Endodermal cell (in vitro differentiated cells): ENCODE measurements around the gene SNX7. TPM values are rescaled to one million over a fixed set of nuclear protein-coding genes. Genes with fewer than 3 reads are reported as not detected.

Experiments used
- DNase-seq: peaks from one replicate; pipeline ENCODE4 v3.0.0-alpha.2; 2017
- H3K27ac ChIP-seq: 2 replicates; pipeline ENCODE4 v1.5.1; 2013; ENCODE audit warnings: mild to moderate bottlenecking, low read depth, low read length, moderate library complexity
- H3K27me3 ChIP-seq: 2 replicates; pipeline ENCODE4 v1.6.1; 2013; ENCODE audit warnings: mild to moderate bottlenecking, low read length, moderate library complexity; ENCODE audit not compliant: insufficient read depth, control insufficient read depth, poor library complexity, severe bottlenecking
- H3K36me3 ChIP-seq: 2 replicates; pipeline ENCODE4 v1.7.0; 2013; ENCODE audit warnings: mild to moderate bottlenecking, low read length, moderate library complexity; ENCODE audit not compliant: control insufficient read depth, insufficient read depth
- H3K4me1 ChIP-seq: one replicate; pipeline ENCODE4 v1.7.0; 2013; ENCODE audit warnings: low read length; ENCODE audit not compliant: control insufficient read depth, insufficient read depth
- H3K4me3 ChIP-seq: 2 replicates; pipeline ENCODE4 v1.5.1; 2013; ENCODE audit warnings: mild to moderate bottlenecking, low read length, moderate library complexity
- H3K9ac ChIP-seq: 2 replicates; pipeline ENCODE4 v1.6.1; 2013; ENCODE audit warnings: mild to moderate bottlenecking, low read length, moderate library complexity; ENCODE audit not compliant: poor library complexity, severe bottlenecking; ENCODE audit errors: extremely low read depth
- H3K9me3 ChIP-seq: 2 replicates; pipeline ENCODE4 v1.6.1; 2013; ENCODE audit warnings: mild to moderate bottlenecking, low read length, moderate library complexity; ENCODE audit not compliant: control insufficient read depth
- H3K27ac Mint-ChIP-seq: 2 replicates; pipeline ENCODE4 v1.8.0; 2020; ENCODE audit warnings: mixed read lengths
- H3K27me3 Mint-ChIP-seq: 2 replicates; pipeline ENCODE4 v1.8.0; 2021; ENCODE audit warnings: mild to moderate bottlenecking, mixed read lengths; ENCODE audit not compliant: insufficient read depth
- H3K36me3 Mint-ChIP-seq: 2 replicates; pipeline ENCODE4 v1.8.0; 2020; ENCODE audit warnings: low read depth, mixed read lengths
- H3K4me1 Mint-ChIP-seq: 2 replicates; pipeline ENCODE4 v1.8.0; 2020; ENCODE audit warnings: mixed read lengths
- H3K4me3 Mint-ChIP-seq: 2 replicates; pipeline ENCODE4 v1.8.0; 2020; ENCODE audit warnings: mild to moderate bottlenecking, moderate library complexity, mixed read lengths
- H3K9me3 Mint-ChIP-seq: 2 replicates; pipeline ENCODE4 v1.8.0; 2020; ENCODE audit warnings: mild to moderate bottlenecking, mixed read lengths
- WGBS, 2 experiments: methylation state at CpG; one replicate each; pipeline versions ENCODE4 v1.1.5 to v1.1.7; 2013; ENCODE audit warnings: missing lambda C conversion rate in 2 of 2, mixed read lengths in 1 of 2; ENCODE audit not compliant: insufficient coverage in 1 of 2, insufficient read length in 1 of 2; 5-methylcytosine and 5-hydroxymethylcytosine counted together
- total RNA-seq, 2 donors: library from RNA; stranded (reverse); fragmentation: NEBNext Ultra II Directional in 1 of 2; extraction: Animal tissue kit (Norgen Biotek cat#: 25700) in 1 of 2; gene quantifications; 2 replicates in 1 of 2; 3 replicates in 1 of 2; pipeline ENCODE4 v1.2.1, GENCODE V29; 2021
- TF ChIP-seq, protein P1 (sequence below): fragments of 200-600 bp; sonication (generic); conservative IDR thresholded peaks from 2 replicates; pipeline ENCODE4 v1.5.0; 2021; ENCODE audit warnings: antibody characterized with exemption, mild to moderate bottlenecking

Gene SNX7
- total RNA-seq, 2 donors from 2014 or later: 37.5 to 41.5 TPM

DNA sequence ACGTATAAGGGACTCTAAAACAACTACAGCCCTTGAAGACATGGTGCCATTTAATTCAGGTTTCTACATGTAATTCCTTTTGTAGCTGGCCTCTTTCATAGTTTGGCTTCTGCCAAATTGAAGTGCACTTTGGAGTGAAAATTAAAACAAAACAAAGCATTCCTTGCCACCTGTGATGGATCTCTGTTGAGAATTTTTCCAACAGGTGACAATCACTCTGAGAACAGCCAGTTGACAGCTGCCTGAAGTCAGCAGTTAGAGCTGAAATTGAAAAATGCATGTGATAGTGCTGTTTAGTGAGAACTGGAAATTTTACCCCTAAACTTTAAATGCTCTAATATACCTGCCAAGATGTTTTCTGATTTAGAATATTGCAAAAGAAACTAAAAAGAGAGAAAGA lies 134.5 kb downstream of the SNX7 start:
- Mint-ChIP-seq H3K27ac (no peak overlapping the region), H3K4me3 (no peak overlapping the region), H3K9me3 (peaks cover 11% of the 10 kb centered on the region), H3K27me3 (peaks cover 71% of the 10 kb centered on the region), H3K4me1 (peaks cover 13% of the 10 kb centered on the region), H3K36me3 (peaks cover 3% of the 10 kb centered on the region)
- Histone ChIP-seq H3K36me3 (no peaks in the 10 kb centered on the region), H3K4me3 (no peak overlapping the region), H3K27ac (no peak overlapping the region), H3K9ac (no peak overlapping the region), H3K4me1 (no peaks in the 10 kb centered on the region), H3K27me3 (peaks cover 43% of the 10 kb centered on the region), H3K9me3 (peaks cover 16% of the 10 kb centered on the region)
- no peak for DNase-seq
- WGBS, 2 experiments: 86 to 100% methylated on average over 1 of the region's 1 CpG
- TF ChIP-seq, protein P1, sequence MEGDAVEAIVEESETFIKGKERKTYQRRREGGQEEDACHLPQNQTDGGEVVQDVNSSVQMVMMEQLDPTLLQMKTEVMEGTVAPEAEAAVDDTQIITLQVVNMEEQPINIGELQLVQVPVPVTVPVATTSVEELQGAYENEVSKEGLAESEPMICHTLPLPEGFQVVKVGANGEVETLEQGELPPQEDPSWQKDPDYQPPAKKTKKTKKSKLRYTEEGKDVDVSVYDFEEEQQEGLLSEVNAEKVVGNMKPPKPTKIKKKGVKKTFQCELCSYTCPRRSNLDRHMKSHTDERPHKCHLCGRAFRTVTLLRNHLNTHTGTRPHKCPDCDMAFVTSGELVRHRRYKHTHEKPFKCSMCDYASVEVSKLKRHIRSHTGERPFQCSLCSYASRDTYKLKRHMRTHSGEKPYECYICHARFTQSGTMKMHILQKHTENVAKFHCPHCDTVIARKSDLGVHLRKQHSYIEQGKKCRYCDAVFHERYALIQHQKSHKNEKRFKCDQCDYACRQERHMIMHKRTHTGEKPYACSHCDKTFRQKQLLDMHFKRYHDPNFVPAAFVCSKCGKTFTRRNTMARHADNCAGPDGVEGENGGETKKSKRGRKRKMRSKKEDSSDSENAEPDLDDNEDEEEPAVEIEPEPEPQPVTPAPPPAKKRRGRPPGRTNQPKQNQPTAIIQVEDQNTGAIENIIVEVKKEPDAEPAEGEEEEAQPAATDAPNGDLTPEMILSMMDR: no peak

DNA sequence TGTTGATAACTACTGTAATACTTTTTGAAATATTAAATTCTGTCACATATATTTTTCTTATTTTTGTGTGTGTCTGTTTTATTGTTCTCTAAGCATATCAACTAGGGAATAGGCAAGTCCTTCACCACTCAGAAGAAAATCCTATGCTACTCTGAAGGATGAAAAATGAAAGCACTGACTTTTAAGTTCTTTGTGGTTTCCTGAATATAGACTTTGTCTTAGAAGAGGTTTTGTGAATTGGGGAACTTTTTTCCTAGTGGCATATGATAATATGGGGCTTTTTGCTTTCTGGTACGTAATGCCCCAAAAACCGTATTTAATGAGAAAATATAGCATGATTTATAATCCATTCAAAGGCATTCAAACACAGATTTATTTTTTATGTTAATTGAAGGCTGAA lies 136.0 kb downstream of the SNX7 start:
- Histone ChIP-seq H3K27me3 (peaks cover 43% of the 10 kb centered on the region), H3K27ac (no peak overlapping the region), H3K9me3 (peaks cover 16% of the 10 kb centered on the region), H3K36me3 (no peaks in the 10 kb centered on the region), H3K4me1 (no peaks in the 10 kb centered on the region), H3K4me3 (no peak overlapping the region), H3K9ac (no peak overlapping the region)
- H3K4me1 Mint-ChIP-seq: peaks cover 11% of the 10 kb centered on the region
- no peak overlapping the region for H3K4me3 Mint-ChIP-seq
- WGBS, 2 experiments: no CpG with 5 or more reads among the region's 2 CpGs
- H3K36me3 Mint-ChIP-seq: peaks cover 3% of the 10 kb centered on the region
- TF ChIP-seq, protein P1: no peak
- H3K9me3 Mint-ChIP-seq: peaks cover 12% of the 10 kb centered on the region
- no peak for DNase-seq
- H3K27ac Mint-ChIP-seq: no peak overlapping the region
- peaks cover 64% of the 10 kb centered on the region for H3K27me3 Mint-ChIP-seq
